Panc1 (cell line): ENCODE measurements around the gene TECPR2. TPM values are rescaled to one million over a fixed set of nuclear protein-coding genes. Genes with fewer than 3 reads are reported as not detected.

Experiments
- ATAC-seq: fragments of 200-7000 bp; cut with Tn5 transposase; 2 replicates; pipeline ENCODE4 v1.9.1; 2020; ENCODE audit warnings: mild to moderate bottlenecking, moderate library complexity
- BruUV-seq: library from RNA; stranded (reverse); fragments of 400-500 nt; replicated peaks from 2 replicates; lab custom pipeline; 2021; lab: Mats Ljungman, UMichigan
- CTCF ChIA-PET: fragments of 300-600 bp; sonication (Branson Sonifier 250); formaldehyde crosslinking; loops from one replicate; lab custom pipeline; 2022; ENCODE audit warnings: antibody characterized with exemption; lab: Charles Lee
- POLR2A ChIA-PET: fragments of 300-600 bp; sonication (Branson Sonifier 250); formaldehyde crosslinking; loops from one replicate; lab custom pipeline; 2022; ENCODE audit warnings: antibody characterized with exemption; lab: Charles Lee
- DNase-seq: peaks from one replicate; pipeline ENCODE4 v3.0.0-alpha.2; 2010; ENCODE audit warnings: low read depth, low spot score
- H3K27ac ChIP-seq: 2 replicates; pipeline ENCODE4 v1.5.1; 2011; ENCODE audit warnings: mild to moderate bottlenecking, low read length, inconsistent platforms
- H3K27me3 ChIP-seq: fragments of 200-500 bp; sonication (Bioruptor generic); 2 replicates; pipeline ENCODE4 v1.6.0; 2014; ENCODE audit warnings: low read length, inconsistent platforms; ENCODE audit not compliant: control insufficient read depth, insufficient read depth
- H3K36me3 ChIP-seq: fragments of 200-500 bp; sonication (Bioruptor generic); 2 replicates; pipeline ENCODE4 v1.5.1; 2014; ENCODE audit warnings: inconsistent platforms, mild to moderate bottlenecking, low read length, moderate library complexity; ENCODE audit not compliant: control insufficient read depth, insufficient read depth
- H3K4me1 ChIP-seq: 2 replicates; pipeline ENCODE4 v1.5.1; 2011; ENCODE audit warnings: inconsistent platforms, mild to moderate bottlenecking, low read length, moderate library complexity; ENCODE audit not compliant: control insufficient read depth, insufficient read depth
- H3K4me3 ChIP-seq, 2 experiments: 2 replicates each; pipeline ENCODE4 v1.5.1; 2011 to 2012; ENCODE audit warnings: low read depth in 2 of 2, low read length in 2 of 2, mild to moderate bottlenecking in 2 of 2, inconsistent platforms in 1 of 2, moderate library complexity in 1 of 2
- H3K9me3 ChIP-seq: fragments of 200-500 bp; sonication (Bioruptor generic); 2 replicates; pipeline ENCODE4 v1.5.1; 2014; ENCODE audit warnings: low read depth, mild to moderate bottlenecking, inconsistent platforms, low read length, moderate library complexity; ENCODE audit not compliant: control insufficient read depth, insufficient read depth
- POLR2AphosphoS5 ChIP-seq: IDR thresholded peaks from 2 replicates; pipeline ENCODE4 v1.6.1; 2012; ENCODE audit warnings: mild to moderate bottlenecking, low read depth, low read length, moderate library complexity
- SIN3A ChIP-seq: IDR thresholded peaks from 2 replicates; pipeline ENCODE4 v1.6.1; 2012; ENCODE audit warnings: low read depth, mild to moderate bottlenecking, low read length, moderate library complexity, borderline replicate concordance; ENCODE audit not compliant: insufficient read depth
- TCF7L2 ChIP-seq: IDR thresholded peaks from 2 replicates; pipeline ENCODE4 v1.6.1; 2011; ENCODE audit warnings: mild to moderate bottlenecking, low read depth, low read length, inconsistent platforms
- in situ Hi-C: cut with HindIII; loops from 2 replicates; pipeline ENCODE4 v1.10.0; 2016; ENCODE audit warnings: low sequenced_read_pairs, low pct_unique_long_range_greater_than_20kb
- intact Hi-C: fragments of 100-400 bp; cut with micrococcal nuclease; formaldehyde crosslinking; loops from one replicate; pipeline ENCODE4 v1.10.0; 2022; ENCODE audit not compliant: unreplicated experiment
- total RNA-seq: library from RNA; stranded (reverse); gene quantifications from one replicate; pipeline ENCODE4 v1.2.1, GENCODE V29; 2021; ENCODE audit not compliant: unreplicated experiment
- TF ChIP-seq, protein P1 (sequence below), 2 experiments: IDR thresholded peaks; 2 replicates each; pipeline ENCODE4 v1.6.1; 2011 to 2012; ENCODE audit warnings: low read depth in 2 of 2, control low read depth in 1 of 2, low read length in 1 of 2, mild to moderate bottlenecking in 1 of 2, moderate library complexity in 1 of 2; ENCODE audit not compliant: insufficient read depth in 1 of 2
- TF ChIP-seq, protein P2 (sequence below): fragments of 450-650 bp; IDR thresholded peaks from 2 replicates; pipeline ENCODE4 v1.5.1; 2017; ENCODE audit warnings: mild to moderate bottlenecking

Gene TECPR2
- total RNA-seq, 1 experiment from 2014 or later, result 15.5 TPM

GRCh38 chr14:102396521-102396920 lies 33.8 kb downstream of the TECPR2 start:
- no TSS peak for BruUV-seq
- TF ChIP-seq SIN3A, result no peak
- TF ChIP-seq, protein P1, sequence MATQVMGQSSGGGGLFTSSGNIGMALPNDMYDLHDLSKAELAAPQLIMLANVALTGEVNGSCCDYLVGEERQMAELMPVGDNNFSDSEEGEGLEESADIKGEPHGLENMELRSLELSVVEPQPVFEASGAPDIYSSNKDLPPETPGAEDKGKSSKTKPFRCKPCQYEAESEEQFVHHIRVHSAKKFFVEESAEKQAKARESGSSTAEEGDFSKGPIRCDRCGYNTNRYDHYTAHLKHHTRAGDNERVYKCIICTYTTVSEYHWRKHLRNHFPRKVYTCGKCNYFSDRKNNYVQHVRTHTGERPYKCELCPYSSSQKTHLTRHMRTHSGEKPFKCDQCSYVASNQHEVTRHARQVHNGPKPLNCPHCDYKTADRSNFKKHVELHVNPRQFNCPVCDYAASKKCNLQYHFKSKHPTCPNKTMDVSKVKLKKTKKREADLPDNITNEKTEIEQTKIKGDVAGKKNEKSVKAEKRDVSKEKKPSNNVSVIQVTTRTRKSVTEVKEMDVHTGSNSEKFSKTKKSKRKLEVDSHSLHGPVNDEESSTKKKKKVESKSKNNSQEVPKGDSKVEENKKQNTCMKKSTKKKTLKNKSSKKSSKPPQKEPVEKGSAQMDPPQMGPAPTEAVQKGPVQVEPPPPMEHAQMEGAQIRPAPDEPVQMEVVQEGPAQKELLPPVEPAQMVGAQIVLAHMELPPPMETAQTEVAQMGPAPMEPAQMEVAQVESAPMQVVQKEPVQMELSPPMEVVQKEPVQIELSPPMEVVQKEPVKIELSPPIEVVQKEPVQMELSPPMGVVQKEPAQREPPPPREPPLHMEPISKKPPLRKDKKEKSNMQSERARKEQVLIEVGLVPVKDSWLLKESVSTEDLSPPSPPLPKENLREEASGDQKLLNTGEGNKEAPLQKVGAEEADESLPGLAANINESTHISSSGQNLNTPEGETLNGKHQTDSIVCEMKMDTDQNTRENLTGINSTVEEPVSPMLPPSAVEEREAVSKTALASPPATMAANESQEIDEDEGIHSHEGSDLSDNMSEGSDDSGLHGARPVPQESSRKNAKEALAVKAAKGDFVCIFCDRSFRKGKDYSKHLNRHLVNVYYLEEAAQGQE (IDR thresholded peaks at IDR 0.05; ENCODE audit: insufficient read depth in 1 of 2, low read depth in 2 of 2, low read length in 1 of 2), result no peak
- TF ChIP-seq, protein P2, sequence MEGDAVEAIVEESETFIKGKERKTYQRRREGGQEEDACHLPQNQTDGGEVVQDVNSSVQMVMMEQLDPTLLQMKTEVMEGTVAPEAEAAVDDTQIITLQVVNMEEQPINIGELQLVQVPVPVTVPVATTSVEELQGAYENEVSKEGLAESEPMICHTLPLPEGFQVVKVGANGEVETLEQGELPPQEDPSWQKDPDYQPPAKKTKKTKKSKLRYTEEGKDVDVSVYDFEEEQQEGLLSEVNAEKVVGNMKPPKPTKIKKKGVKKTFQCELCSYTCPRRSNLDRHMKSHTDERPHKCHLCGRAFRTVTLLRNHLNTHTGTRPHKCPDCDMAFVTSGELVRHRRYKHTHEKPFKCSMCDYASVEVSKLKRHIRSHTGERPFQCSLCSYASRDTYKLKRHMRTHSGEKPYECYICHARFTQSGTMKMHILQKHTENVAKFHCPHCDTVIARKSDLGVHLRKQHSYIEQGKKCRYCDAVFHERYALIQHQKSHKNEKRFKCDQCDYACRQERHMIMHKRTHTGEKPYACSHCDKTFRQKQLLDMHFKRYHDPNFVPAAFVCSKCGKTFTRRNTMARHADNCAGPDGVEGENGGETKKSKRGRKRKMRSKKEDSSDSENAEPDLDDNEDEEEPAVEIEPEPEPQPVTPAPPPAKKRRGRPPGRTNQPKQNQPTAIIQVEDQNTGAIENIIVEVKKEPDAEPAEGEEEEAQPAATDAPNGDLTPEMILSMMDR, result no peak
- no peak for TF ChIP-seq TCF7L2
- TF ChIP-seq POLR2AphosphoS5, result no peak
- no peak for DNase-seq

GRCh38 chr14:102403028-102403427 lies 40.3 kb downstream of the TECPR2 start:
- Histone ChIP-seq H3K9me3 (no peaks in the 10 kb centered on the region), H3K4me3 (no peak overlapping the region), H3K27me3 (no peaks in the 10 kb centered on the region), H3K36me3 (no peaks in the 10 kb centered on the region), H3K4me1 (no peaks in the 10 kb centered on the region), H3K27ac (no peak overlapping the region)
- ChIA-PET POLR2A (no interaction called here), CTCF (no interaction called here)
- BruUV-seq, result no TSS peak
- in situ Hi-C loops, result no loop called here
- DNase-seq (no peak), ATAC-seq (no peak)
- TF ChIP-seq SIN3A, result no peak
- no peak for TF ChIP-seq POLR2AphosphoS5
- intact Hi-C loops, result no loop called here

More at GRCh38 chr14:102396521-102396920, 33.8 kb downstream of the TECPR2 start:
- ChIA-PET CTCF (no interaction called here), POLR2A (no interaction called here)
- Histone ChIP-seq H3K4me1 (no peaks in the 10 kb centered on the region), H3K9me3 (no peaks in the 10 kb centered on the region), H3K27ac (no peak overlapping the region), H3K4me3 (no peak overlapping the region), H3K27me3 (no peaks in the 10 kb centered on the region), H3K36me3 (no peaks in the 10 kb centered on the region)
- in situ Hi-C loops, result no loop called here
- no peak for ATAC-seq
- intact Hi-C loops, result no loop called here

DNA sequence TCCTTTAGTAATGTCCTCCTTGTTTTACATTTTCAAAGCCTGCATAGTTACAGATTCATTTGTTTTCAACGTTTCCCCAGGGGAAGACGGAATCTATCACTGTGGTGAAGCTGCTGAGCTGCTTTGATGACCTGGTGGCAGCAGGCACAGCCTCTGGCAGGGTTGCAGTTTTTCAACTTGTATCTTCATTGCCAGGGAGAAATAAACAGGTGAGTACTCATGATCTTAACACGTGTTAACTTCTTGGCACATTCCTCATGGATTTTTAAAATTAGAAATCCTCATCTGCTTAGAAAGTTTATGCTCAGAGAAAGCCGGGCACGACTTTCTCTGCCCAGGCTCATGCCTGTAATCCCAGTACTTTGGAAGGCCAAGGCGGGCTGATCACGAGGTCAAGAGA lies 44.5 kb downstream of the TECPR2 start:
- H3K9me3 ChIP-seq, result no peaks in the 10 kb centered on the region
- intact Hi-C loops (no loop called here), in situ Hi-C loops (no loop called here)
- ChIA-PET CTCF (no interaction called here), POLR2A (no interaction called here)
- DNase-seq, result no peak
- H3K27ac ChIP-seq, result no peak overlapping the region
- H3K27me3 ChIP-seq, result no peaks in the 10 kb centered on the region
- H3K4me1 ChIP-seq, result no peaks in the 10 kb centered on the region
- H3K4me3 ChIP-seq, result no peak overlapping the region
- TF ChIP-seq SIN3A, result no peak
- TF ChIP-seq POLR2AphosphoS5, result no peak
- TF ChIP-seq TCF7L2, result no peak
- TF ChIP-seq, protein P1 (IDR thresholded peaks at IDR 0.05; ENCODE audit: insufficient read depth in 1 of 2, low read depth in 2 of 2, low read length in 1 of 2), result no peak
- TF ChIP-seq, protein P2, result no peak
- no peak for ATAC-seq
- no peaks in the 10 kb centered on the region for H3K36me3 ChIP-seq
- no TSS peak for BruUV-seq
